Left lung (tissue), 10 donors: ENCODE results near the gene TSEN2. TPM values are rescaled to one million over a fixed set of nuclear protein-coding genes. Genes with fewer than 3 reads are reported as not detected.

Source experiments
- ATAC-seq: fragments of 200-7000 bp; cut with Tn5 transposase; one replicate; pipeline ENCODE4 v1.9.1; 2020; ENCODE audit warnings: moderate library complexity
- DNase-seq, 4 donors: peaks; one replicate each; pipeline ENCODE4 v3.0.0-alpha.2; 2013 to 2020
- H3K27ac ChIP-seq, 2 donors: fragments of 200-600 bp; sonication (generic) in 1 of 2; one replicate each; pipeline versions ENCODE4 v1.5.0 to v1.8.0; 2020 to 2021
- H3K27me3 ChIP-seq, 2 donors: fragments of 200-600 bp; sonication (generic) in 1 of 2; one replicate each; pipeline versions ENCODE4 v1.5.0 to v1.8.0; 2020 to 2021
- H3K36me3 ChIP-seq, 2 donors: fragments of 200-600 bp; sonication (generic) in 1 of 2; one replicate each; pipeline versions ENCODE4 v1.5.0 to v1.8.0; 2020 to 2021
- H3K4me1 ChIP-seq, 2 donors: fragments of 200-600 bp; one replicate each; pipeline ENCODE4 v1.8.0; 2021
- H3K4me3 ChIP-seq, 2 donors: fragments of 200-600 bp; sonication (generic) in 1 of 2; one replicate each; pipeline versions ENCODE4 v1.5.0 to v1.8.0; 2020 to 2021; ENCODE audit warnings: mild to moderate bottlenecking in 1 of 2
- H3K9me3 ChIP-seq, 2 donors: fragments of 200-600 bp; sonication (generic) in 1 of 2; one replicate each; pipeline versions ENCODE4 v1.5.0 to v1.8.0; 2020 to 2021
- intact Hi-C, 2 donors: fragments of 100-400 bp; cut with DNase I; formaldehyde crosslinking; loops; one replicate each; pipeline versions ENCODE4 v1.11.2 to v1.14.2; 2022
- polyA plus RNA-seq, 6 donors: library from polyadenylated mRNA; unstranded; fragments of 120-200 nt; gene quantifications; one replicate each; pipeline ENCODE4 v1.2.1, GENCODE V29; 2013; ENCODE audit not compliant: insufficient read length in 6 of 6
- total RNA-seq, 2 donors: library from RNA; stranded (reverse); fragmentation: NEBNext Ultra II Directional; extraction: Animal tissue kit (Norgen Biotek cat#: 25700); gene quantifications; one replicate each; pipeline ENCODE4 v1.2.1, GENCODE V29; 2021
- TF ChIP-seq, protein P1 (sequence below), 2 donors: fragments of 200-600 bp; sonication (generic) in 1 of 2; IDR thresholded peaks; one replicate each; pipeline versions ENCODE4 v1.5.0 to v1.8.0; 2021; ENCODE audit warnings: antibody characterized with exemption in 2 of 2
- donor health status: DM: no; HTN: yes; CAD: no.
- donor health status: DM: no; HTN: no; CAD: no.

The TSEN2 gene
- total and polyA plus RNA-seq, 8 donors = 8.1 to 29.1 (median 22.3) TPM

DNA sequence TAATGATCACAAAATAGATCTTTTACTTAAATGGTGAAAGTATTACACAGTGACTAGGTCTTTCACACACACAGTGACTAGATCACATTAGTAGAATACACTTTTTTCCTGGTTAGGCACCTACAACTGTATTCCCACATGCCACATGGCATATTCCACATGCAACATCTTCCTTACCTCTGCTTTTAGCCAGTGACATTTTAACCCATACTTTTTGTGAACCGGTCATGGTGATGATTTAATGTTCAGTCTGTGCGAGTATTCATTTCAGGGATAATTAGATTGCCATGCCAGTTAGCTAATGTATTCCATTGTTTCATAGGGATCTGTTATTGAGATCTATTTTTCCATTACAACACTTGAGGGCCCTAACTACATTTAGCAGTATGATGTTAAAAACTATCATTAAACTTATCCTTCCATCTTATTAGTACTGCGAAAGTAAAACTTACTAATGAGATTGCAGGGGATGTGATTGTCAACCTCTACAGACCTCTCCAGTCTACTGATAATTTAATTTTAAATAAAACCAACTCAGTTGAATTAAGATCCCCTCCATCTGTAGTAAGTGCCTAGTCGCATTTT is 28.3 kb downstream of the TSEN2 start:
- Histone ChIP-seq H3K27ac (no peak overlapping the region), H3K4me1 (no peaks in the 10 kb centered on the region), H3K27me3 (no peaks in the 10 kb centered on the region), H3K36me3 (peaks cover 0 to 11% of the 10 kb centered on the region in 2 donors), H3K9me3 (no peaks in the 10 kb centered on the region), H3K4me3 (no peak overlapping the region)
- TF ChIP-seq, protein P1, sequence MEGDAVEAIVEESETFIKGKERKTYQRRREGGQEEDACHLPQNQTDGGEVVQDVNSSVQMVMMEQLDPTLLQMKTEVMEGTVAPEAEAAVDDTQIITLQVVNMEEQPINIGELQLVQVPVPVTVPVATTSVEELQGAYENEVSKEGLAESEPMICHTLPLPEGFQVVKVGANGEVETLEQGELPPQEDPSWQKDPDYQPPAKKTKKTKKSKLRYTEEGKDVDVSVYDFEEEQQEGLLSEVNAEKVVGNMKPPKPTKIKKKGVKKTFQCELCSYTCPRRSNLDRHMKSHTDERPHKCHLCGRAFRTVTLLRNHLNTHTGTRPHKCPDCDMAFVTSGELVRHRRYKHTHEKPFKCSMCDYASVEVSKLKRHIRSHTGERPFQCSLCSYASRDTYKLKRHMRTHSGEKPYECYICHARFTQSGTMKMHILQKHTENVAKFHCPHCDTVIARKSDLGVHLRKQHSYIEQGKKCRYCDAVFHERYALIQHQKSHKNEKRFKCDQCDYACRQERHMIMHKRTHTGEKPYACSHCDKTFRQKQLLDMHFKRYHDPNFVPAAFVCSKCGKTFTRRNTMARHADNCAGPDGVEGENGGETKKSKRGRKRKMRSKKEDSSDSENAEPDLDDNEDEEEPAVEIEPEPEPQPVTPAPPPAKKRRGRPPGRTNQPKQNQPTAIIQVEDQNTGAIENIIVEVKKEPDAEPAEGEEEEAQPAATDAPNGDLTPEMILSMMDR (IDR thresholded peaks at IDR 0.05) = no peak
- ATAC-seq (no peak), DNase-seq (no peak)
- intact Hi-C loops = no loop called here

DNA sequence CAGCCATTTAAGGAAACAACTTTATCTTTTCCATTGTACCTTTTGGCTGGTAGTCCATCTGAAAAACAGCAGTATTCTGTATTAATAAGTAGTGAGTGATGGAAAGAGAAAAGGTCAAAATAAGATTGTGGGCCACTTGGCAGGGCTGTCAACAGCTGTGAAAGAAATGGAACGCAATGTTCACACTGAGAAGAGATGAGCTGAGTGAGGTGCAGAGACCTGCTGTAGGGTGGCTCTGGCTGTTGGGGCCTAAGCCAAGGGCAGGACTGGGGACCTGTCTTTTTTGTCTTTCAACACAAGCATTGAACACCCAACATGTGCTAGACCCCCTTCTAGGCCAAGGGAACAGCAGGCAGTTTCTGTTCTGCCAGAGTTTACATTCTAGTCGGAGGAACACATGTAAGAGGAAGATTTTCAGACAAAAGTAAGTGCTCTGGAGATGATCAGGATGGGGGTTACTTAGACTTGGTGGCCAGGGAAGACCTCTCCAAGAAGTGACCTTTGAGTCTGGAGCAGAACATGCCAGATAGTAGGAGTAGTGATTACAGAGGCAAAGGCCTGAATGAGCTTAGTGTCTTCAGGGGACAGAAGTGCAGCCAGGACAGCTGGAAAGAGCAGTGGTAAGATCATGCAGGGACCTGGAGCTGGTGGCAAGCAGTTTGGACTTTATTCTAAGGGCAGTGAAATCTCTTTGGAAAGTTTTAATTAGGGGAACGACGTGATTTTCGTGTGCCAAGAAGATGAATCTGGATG is 29.6 kb downstream of the TSEN2 start:
- TF ChIP-seq, protein P1 (IDR thresholded peaks at IDR 0.05) = no peak
- ATAC-seq (no peak), DNase-seq (no peak)
- no peak overlapping the region for H3K4me3 ChIP-seq
- intact Hi-C loops = no loop called here
- peaks cover 0 to 9% of the 10 kb centered on the region in 2 donors for H3K36me3 ChIP-seq
- H3K27ac ChIP-seq = no peak overlapping the region
- no peaks in the 10 kb centered on the region for H3K9me3 ChIP-seq
- no peaks in the 10 kb centered on the region for H3K4me1 ChIP-seq
- H3K27me3 ChIP-seq = no peaks in the 10 kb centered on the region

DNA sequence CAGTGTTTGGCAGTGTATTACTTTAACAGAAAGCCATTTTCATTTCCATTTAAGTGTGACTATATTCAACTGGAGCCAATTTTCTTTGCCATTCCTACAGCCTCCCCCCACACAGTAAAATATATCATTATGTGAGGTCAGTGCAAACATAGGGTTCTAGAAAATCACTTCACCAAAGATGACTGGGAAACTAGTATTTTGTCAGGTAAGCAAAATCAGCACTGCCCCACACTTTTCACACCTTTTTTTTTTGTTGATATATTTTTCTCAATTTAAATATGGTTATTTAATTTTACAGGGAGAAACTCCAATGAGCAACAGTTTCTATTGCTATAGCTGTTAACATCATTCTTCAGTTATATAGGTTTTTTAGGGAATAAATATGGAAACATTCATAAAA is 31.4 kb downstream of the TSEN2 start:
- Histone ChIP-seq H3K4me1 (no peaks in the 10 kb centered on the region), H3K4me3 (no peak overlapping the region), H3K27ac (no peak overlapping the region), H3K27me3 (no peaks in the 10 kb centered on the region), H3K9me3 (no peaks in the 10 kb centered on the region), H3K36me3 (peaks cover 0 to 6% of the 10 kb centered on the region in 2 donors)
- TF ChIP-seq, protein P1 (IDR thresholded peaks at IDR 0.05) = no peak
- ATAC-seq = no peak
- no peak for DNase-seq
- intact Hi-C loops = no loop called here

DNA sequence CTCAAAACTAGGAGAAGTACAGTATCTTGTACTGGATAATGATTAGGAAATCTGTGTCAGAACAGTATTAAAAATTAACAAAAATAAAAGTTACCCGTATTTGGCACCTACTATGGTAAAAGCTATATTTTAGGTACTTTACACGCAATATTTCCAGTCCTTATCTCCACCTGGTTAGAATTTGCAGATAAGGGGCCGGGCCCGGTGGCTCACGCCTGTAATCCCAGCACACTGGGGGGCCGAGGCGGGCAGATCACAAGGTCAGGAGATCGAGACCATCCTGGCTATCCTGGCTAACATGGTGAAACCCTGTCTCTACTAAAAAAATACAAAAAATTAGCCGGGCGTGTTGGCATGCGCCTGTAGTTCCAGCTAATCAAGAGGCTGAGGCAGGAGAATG is 32.6 kb downstream of the TSEN2 start:
- H3K27ac ChIP-seq = no peak overlapping the region
- TF ChIP-seq, protein P1 (IDR thresholded peaks at IDR 0.05) = no peak
- intact Hi-C loops = no loop called here
- no peak for ATAC-seq
- no peak overlapping the region for H3K4me3 ChIP-seq
- no peaks in the 10 kb centered on the region for H3K27me3 ChIP-seq
- no peaks in the 10 kb centered on the region for H3K9me3 ChIP-seq
- no peaks in the 10 kb centered on the region for H3K4me1 ChIP-seq
- no peak for DNase-seq
- H3K36me3 ChIP-seq = peaks cover 0 to 13% of the 10 kb centered on the region in 2 donors

DNA sequence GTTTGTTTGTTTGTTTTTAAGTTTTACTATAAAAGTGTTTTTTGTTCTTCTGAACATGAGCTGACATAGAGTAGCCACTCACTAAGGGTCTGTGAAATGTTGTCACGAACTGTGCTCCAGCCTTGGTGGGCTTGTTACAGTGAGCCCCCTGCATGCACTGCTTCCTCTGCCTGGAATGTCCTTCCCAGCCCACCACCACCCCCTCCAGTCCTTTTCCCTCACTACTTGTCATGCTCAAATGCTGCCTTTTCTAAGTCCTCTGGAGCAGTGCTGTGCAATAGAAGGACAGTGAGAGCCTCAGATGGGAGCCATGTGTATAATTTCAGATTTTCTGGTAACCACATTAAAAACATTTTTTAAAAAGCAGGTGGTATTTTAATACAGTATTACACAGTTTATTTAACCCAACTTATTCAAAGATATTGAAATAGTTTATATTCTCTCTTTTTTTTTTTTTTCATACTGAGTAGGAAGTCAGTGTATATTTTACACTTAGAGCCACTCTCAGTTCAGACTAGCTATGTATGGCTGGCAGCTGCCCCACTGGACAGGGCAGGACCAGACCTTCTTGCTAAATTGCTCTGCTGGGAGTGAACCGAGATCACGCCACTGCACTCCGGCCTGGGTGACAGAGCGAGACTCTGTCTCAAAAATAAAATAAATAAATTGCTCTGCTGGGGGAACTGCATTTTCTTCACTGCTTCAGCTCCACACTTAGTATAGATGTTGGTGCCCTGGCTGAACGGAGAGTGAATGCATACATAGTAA is 34.2 kb downstream of the TSEN2 start:
- H3K36me3 ChIP-seq = peaks cover 0 to 13% of the 10 kb centered on the region in 2 donors
- TF ChIP-seq, protein P1 (IDR thresholded peaks at IDR 0.05) = no peak
- no peak overlapping the region for H3K4me3 ChIP-seq
- intact Hi-C loops = no loop called here
- peak in 1 of 4 donors; percentile 49 for DNase-seq
- no peaks in the 10 kb centered on the region for H3K4me1 ChIP-seq
- H3K27me3 ChIP-seq = no peaks in the 10 kb centered on the region
- ATAC-seq = peak; percentile 84
- H3K9me3 ChIP-seq = no peaks in the 10 kb centered on the region
- no peak overlapping the region for H3K27ac ChIP-seq
